Right lobe of liver (tissue), 6 donors: ENCODE data around the gene PSKH1. TPM values are rescaled to one million over a fixed set of nuclear protein-coding genes. Genes with fewer than 3 reads are reported as not detected.

Experiments used
- ATAC-seq, 4 donors: fragments of 200-7000 bp; cut with Tn5 transposase; one replicate each; pipeline ENCODE4 v1.9.1; 2020; ENCODE audit warnings: mild to moderate bottlenecking in 4 of 4, moderate library complexity in 4 of 4
- DNase-seq, 3 donors: peaks; one replicate each; pipeline ENCODE4 v3.0.0-alpha.2; 2020
- H3K27ac ChIP-seq, 3 donors: fragments of 200-600 bp; one replicate each; pipeline ENCODE4 v1.8.0; 2022
- H3K27me3 ChIP-seq, 2 donors: fragments of 200-600 bp; one replicate each; pipeline ENCODE4 v1.8.0; 2022
- H3K36me3 ChIP-seq, 4 donors: fragments of 200-600 bp; sonication (generic) in 1 of 4; one replicate each; pipeline versions ENCODE4 v1.5.1 to v1.8.0; 2017 to 2022; ENCODE audit warnings: control low read depth in 1 of 4
- H3K4me1 ChIP-seq, 4 donors: fragments of 200-600 bp; sonication (generic) in 1 of 4; one replicate each; pipeline versions ENCODE4 v1.5.1 to v1.8.0; 2017 to 2022; ENCODE audit warnings: control low read depth in 1 of 4
- H3K4me3 ChIP-seq, 3 donors: fragments of 200-600 bp; one replicate each; pipeline ENCODE4 v1.8.0; 2022
- H3K9me3 ChIP-seq, 4 donors: fragments of 200-600 bp; sonication (generic) in 1 of 4; one replicate each; pipeline versions ENCODE4 v1.5.1 to v1.8.0; 2017 to 2022; ENCODE audit warnings: control low read depth in 1 of 4
- CTCF ChIP-seq, 4 donors: fragments of 200-600 bp in 3 of 4; fragments of 450-650 bp in 1 of 4; IDR thresholded peaks; one replicate each; pipeline versions ENCODE4 v1.5.1 to v1.8.0; 2016 to 2022; ENCODE audit warnings: antibody characterized with exemption in 4 of 4, mild to moderate bottlenecking in 2 of 4
- POLR2A ChIP-seq: fragments of 450-650 bp; IDR thresholded peaks from one replicate; pipeline ENCODE4 v1.6.1; 2017; ENCODE audit warnings: antibody characterized with exemption, mild to moderate bottlenecking
- WGBS: methylation state at CpG from one replicate; pipeline ENCODE4 v1.1.6; 2018; ENCODE audit warnings: low coverage, low lambda C conversion rate; ENCODE audit not compliant: insufficient coverage; ENCODE audit errors: missing lambda C conversion rate; 5-methylcytosine and 5-hydroxymethylcytosine counted together
- intact Hi-C, 2 donors: fragments of 100-400 bp; cut with DNase I; formaldehyde crosslinking; loops; one replicate each; pipeline versions ENCODE4 v1.11.2 to v1.14.1; 2022
- total RNA-seq, 6 experiments: library from RNA; depleted of rRNA in 2 of 6; stranded (reverse); fragments of >200 nt in 2 of 6; fragmentation: NEBNext Ultra II Directional in 3 of 6; extraction: Animal tissue kit (Norgen Biotek cat#: 25700) in 3 of 6; gene quantifications; one replicate each; pipeline versions ENCODE4 v1.1.0 to v1.2.4, GENCODE V29; 2016 to 2023
- donor health status: DM: no; HTN: yes; CAD: no.
- donor health status: DM: no; HTN: no; CAD: no.
- donor health status: DM: no; HTN: no; CAD: no.
- donor health status: DM: no; HTN: yes; CAD: no.
- donor health status: DM: no; HTN: yes; CAD: no.

Gene PSKH1
- total RNA-seq, 6 experiments from 2014 or later = 6.7 to 22.6 (median 13.2) TPM

- H3K4me1 ChIP-seq = peaks cover 0 to 19% (median 2%) of the 10 kb centered on the region in 4 donors
- H3K27ac ChIP-seq = peak overlapping the region; percentile 72 to 90 (median 76)
- ATAC-seq (no peak), DNase-seq (no peak)
- 32% methylated on average over 8 of the region's 18 CpGs for WGBS
- no peak for TF ChIP-seq CTCF (IDR thresholded peaks at IDR 0.05)
- TF ChIP-seq POLR2A = no peak
- H3K4me3 ChIP-seq = peak overlapping the region; percentile 79 to 91 (median 88)
- no peaks in the 10 kb centered on the region for H3K9me3 ChIP-seq
- H3K27me3 ChIP-seq = no peaks in the 10 kb centered on the region
- intact Hi-C loops = no loop called here
- H3K36me3 ChIP-seq = peaks cover 0 to under 1% (median 0%) of the 10 kb centered on the region in 4 donors
Measured at GRCh38 chr16:67967183-67967957, 74.3 kb downstream of the PSKH1 start.

- Histone ChIP-seq H3K9me3 (no peaks in the 10 kb centered on the region), H3K36me3 (no peaks in the 10 kb centered on the region), H3K4me1 (peaks cover 0 to 19% (median 2%) of the 10 kb centered on the region in 4 donors), H3K4me3 (peak overlapping the region; percentile 79 to 91 (median 88)), H3K27ac (peak overlapping the region; percentile 72 to 90 (median 76)), H3K27me3 (no peaks in the 10 kb centered on the region)
- TF ChIP-seq POLR2A (no peak), CTCF (IDR thresholded peaks at IDR 0.05) (no peak)
- intact Hi-C loops = no loop called here
- no peak for DNase-seq
- peak; percentile 11 to 52 (median 26) for ATAC-seq
- 13% methylated on average over 10 of the region's 45 CpGs for WGBS
Measured at GRCh38 chr16:67967958-67968399, 74.9 kb downstream of the PSKH1 start.

DNA sequence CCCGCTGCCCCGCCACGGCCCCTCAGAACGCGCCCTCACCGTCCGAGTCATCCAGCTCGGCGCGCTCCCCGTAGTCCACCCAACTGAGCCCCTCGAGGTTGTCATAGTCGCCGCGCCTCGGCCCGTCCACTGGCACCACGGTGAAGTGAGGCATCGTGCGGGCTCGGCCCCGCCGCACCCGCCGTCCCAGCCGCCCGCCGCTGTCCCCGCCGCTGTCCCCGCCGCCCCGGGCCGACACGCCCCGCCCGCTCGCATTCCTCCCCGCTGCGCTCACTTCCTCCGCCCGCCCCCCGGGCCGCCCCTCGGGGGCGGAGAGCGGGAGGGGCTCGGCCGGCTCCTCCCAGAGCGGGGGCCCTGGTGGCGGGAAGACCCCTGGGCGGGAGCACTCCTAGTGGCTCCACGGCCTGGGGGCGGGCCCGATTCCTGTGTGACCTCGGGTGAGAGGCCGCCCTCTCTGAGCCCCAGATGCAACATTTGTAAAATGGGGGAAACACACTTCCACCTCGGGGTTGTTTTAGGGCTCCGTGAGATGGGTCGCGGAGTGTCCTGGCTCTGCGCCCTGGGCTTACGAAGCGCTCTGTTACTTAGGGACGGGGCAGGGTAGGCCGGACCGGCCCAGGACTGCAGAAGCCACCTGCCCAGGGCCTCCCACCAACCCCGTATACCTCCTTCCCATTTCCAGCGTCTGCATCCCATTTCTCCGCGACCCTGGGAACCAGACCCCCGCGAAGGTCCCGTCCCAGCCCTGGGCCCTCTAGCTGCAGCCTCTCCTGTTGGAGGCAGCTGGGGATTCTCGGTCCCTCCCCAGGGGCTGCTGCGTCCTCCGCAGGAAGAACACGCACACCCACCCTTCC is 75.6 kb downstream of the PSKH1 start, which contains the start of gene SLC12A4:
Gene SLC12A4 (minus strand): TSS at position 238 of the 854 bp plus-strand sequence. CDS start 84 bp downstream, at position 154.
- Histone ChIP-seq H3K27me3 (no peaks in the 10 kb centered on the region), H3K36me3 (no peaks in the 10 kb centered on the region), H3K27ac (peak within 1 kb of the TSS; percentile 72 to 90 (median 76)), H3K9me3 (no peaks in the 10 kb centered on the region), H3K4me3 (peak within 1 kb of the TSS; percentile 79 to 91 (median 88)), H3K4me1 (peaks cover 0 to 19% (median 2%) of the 10 kb centered on the region in 4 donors)
- intact Hi-C loops = no loop called here
- WGBS = 2% methylated on average over 10 of the region's 78 CpGs
- DNase-seq (peak; percentile 88 to 92 (median 88)), ATAC-seq (peak; percentile 92 to 96 (median 94))
- TF ChIP-seq POLR2A (peak; percentile 94), CTCF (IDR thresholded peaks at IDR 0.05) (no peak)

GRCh38 chr16:67969254-67970039 is 76.4 kb downstream of the PSKH1 start:
- ATAC-seq (no peak), DNase-seq (no peak)
- 46% methylated on average over 29 of the region's 40 CpGs for WGBS
- TF ChIP-seq POLR2A (no peak), CTCF (IDR thresholded peaks at IDR 0.05) (no peak)
- H3K27ac ChIP-seq = peak overlapping the region; percentile 72 to 90 (median 76)
- peaks cover 0 to 19% (median 2%) of the 10 kb centered on the region in 4 donors for H3K4me1 ChIP-seq
- intact Hi-C loops = no loop called here
- H3K36me3 ChIP-seq = no peaks in the 10 kb centered on the region
- no peaks in the 10 kb centered on the region for H3K9me3 ChIP-seq
- H3K4me3 ChIP-seq = peak overlapping the region; percentile 79 to 91 (median 88)
- no peaks in the 10 kb centered on the region for H3K27me3 ChIP-seq
